GM18909 (cell line): ENCODE results near the gene JAKMIP1.

Experiments
- ATAC-seq: cut with Tn5 transposase; IDR thresholded peaks from one replicate; pipeline ENCODE4 v1.9.1; 2021; ENCODE audit warnings: mild to moderate bottlenecking; ENCODE audit not compliant: unreplicated experiment, poor library complexity

The JAKMIP1 gene

GRCh38 chr4:6076391-6076790 lies 124.0 kb downstream of the JAKMIP1 start:
- no peak for ATAC-seq

GRCh38 chr4:6074758-6075157 lies 125.6 kb downstream of the JAKMIP1 start:
- no peak for ATAC-seq

GRCh38 chr4:6071959-6072720 lies 128.2 kb downstream of the JAKMIP1 start:
- ATAC-seq = no peak

- no peak for ATAC-seq
Measured at GRCh38 chr4:6071191-6071958, 129.0 kb downstream of the JAKMIP1 start.

- ATAC-seq = no peak
Measured at GRCh38 chr4:6069845-6070709, 130.3 kb downstream of the JAKMIP1 start.

GRCh38 chr4:6068986-6069385 lies 131.4 kb downstream of the JAKMIP1 start:
- no peak for ATAC-seq

- ATAC-seq = no peak
Measured at GRCh38 chr4:6065934-6066590, 134.3 kb downstream of the JAKMIP1 start.

- no peak for ATAC-seq
Measured at GRCh38 chr4:6065166-6065565, 135.2 kb downstream of the JAKMIP1 start.

GRCh38 chr4:6064383-6064782 lies 136.0 kb downstream of the JAKMIP1 start:
- no peak for ATAC-seq

GRCh38 chr4:6063684-6064083 lies 136.7 kb downstream of the JAKMIP1 start:
- no peak for ATAC-seq

- ATAC-seq = no peak
Measured at GRCh38 chr4:6062133-6062532, 138.2 kb downstream of the JAKMIP1 start.

- ATAC-seq = no peak
Measured at GRCh38 chr4:6059375-6059805, 141.0 kb downstream of the JAKMIP1 start.

- no peak for ATAC-seq
Measured at GRCh38 chr4:6058531-6059374, 141.6 kb downstream of the JAKMIP1 start.

- no peak for ATAC-seq
Measured at GRCh38 chr4:6056976-6057766, 143.2 kb downstream of the JAKMIP1 start.

- no peak for ATAC-seq
Measured at GRCh38 chr4:6055436-6055835, 144.9 kb downstream of the JAKMIP1 start.

- ATAC-seq = no peak
Measured at GRCh38 chr4:6055030-6055429, 145.3 kb downstream of the JAKMIP1 start.

- no peak for ATAC-seq
Measured at GRCh38 chr4:6054162-6054922, 146.0 kb downstream of the JAKMIP1 start.

- ATAC-seq = no peak
Measured at GRCh38 chr4:6052679-6053078, 147.7 kb downstream of the JAKMIP1 start.
